Thyroid gland (tissue), 4 donors: ENCODE results near the gene PSD.

ENCODE experiments used
- POLR2A ChIP-seq, 2 donors: fragments of 450-650 bp; IDR thresholded peaks; one replicate each; pipeline ENCODE4 v1.6.1; 2017; ENCODE audit warnings: antibody characterized with exemption in 2 of 2, mild to moderate bottlenecking in 2 of 2, moderate library complexity in 1 of 2
- TF ChIP-seq, protein P1 (sequence below), 6 experiments: fragments of 200-600 bp in 3 of 6; fragments of 450-650 bp in 3 of 6; sonication (generic) in 3 of 6; IDR thresholded peaks; one replicate each; pipeline ENCODE4 v1.5.1; 2016 to 2019; ENCODE audit warnings: antibody characterized with exemption in 6 of 6, mild to moderate bottlenecking in 2 of 6, inconsistent platforms in 1 of 6, moderate library complexity in 1 of 6

DNA sequence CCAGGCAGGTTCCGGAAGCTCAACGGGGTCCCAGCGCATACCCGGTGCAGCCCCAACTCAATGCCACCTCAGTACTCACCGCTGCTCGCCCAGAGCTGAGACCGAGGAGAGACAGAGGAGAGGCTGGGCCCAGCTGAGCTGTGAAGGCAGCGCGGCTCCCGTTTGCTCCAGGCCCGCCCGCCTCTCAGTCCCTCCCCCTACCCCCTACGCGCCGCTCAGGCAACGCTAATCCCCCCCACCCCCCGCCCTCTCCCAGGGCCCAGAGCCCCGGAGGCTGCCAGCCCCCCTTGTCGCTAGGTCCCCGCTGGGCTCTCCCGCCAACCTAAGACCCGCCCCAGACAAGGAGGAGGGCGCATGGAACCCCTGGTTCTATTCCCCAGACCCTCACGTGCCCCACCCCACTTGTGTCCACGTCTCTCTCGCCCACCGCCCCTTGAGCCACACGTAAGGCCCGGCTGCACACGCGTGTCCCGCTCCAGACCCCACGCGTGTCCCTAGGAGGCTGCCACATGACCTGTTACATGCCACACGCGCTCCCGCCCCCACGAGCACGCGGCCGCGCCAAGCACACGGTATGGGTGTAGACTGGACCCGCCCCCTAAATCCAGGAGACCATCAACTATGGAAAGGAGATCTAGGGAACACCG, at the start of gene PSD:
- TF ChIP-seq, protein P1, sequence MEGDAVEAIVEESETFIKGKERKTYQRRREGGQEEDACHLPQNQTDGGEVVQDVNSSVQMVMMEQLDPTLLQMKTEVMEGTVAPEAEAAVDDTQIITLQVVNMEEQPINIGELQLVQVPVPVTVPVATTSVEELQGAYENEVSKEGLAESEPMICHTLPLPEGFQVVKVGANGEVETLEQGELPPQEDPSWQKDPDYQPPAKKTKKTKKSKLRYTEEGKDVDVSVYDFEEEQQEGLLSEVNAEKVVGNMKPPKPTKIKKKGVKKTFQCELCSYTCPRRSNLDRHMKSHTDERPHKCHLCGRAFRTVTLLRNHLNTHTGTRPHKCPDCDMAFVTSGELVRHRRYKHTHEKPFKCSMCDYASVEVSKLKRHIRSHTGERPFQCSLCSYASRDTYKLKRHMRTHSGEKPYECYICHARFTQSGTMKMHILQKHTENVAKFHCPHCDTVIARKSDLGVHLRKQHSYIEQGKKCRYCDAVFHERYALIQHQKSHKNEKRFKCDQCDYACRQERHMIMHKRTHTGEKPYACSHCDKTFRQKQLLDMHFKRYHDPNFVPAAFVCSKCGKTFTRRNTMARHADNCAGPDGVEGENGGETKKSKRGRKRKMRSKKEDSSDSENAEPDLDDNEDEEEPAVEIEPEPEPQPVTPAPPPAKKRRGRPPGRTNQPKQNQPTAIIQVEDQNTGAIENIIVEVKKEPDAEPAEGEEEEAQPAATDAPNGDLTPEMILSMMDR (IDR thresholded peaks at IDR 0.05): no peak
- TF ChIP-seq POLR2A (IDR thresholded peaks at IDR 0.05): no peak
